Measurements from ENCODE around the gene VCAM1. TPM values are rescaled to one million over a fixed set of nuclear protein-coding genes. Genes with fewer than 3 reads are reported as not detected.
A peak's percentile ranks its signal among the peaks of the same experiment; 100 is the strongest.

VCAM1 gene
- total and polyA plus RNA-seq, 2 of the 4 experiments (the other 2 are of a cell fraction), result 10.1 to 21.1 TPM

DNA sequence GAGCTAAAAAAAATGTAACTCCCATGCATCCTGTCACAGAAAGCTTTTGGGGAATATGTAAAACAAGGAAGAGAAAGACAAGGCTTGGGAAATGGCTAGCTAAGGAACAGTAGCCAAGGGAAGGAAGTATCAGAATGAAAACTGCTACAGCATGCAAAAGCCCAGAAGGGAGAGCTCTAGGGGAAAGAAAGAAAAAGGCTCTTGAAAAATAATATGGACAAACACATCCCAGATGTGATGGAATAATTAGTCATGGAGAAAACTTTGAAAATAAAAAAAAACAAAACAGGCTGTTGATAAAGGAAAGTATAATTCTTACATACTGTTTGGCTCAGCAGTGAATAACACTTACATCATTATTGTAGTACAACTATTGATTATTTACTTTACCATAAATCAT is 47.9 kb upstream of the VCAM1 start:
- H2AFZ ChIP-seq (replicated peaks; ENCODE audit: low read length, poor library complexity), result no peak overlapping the region
- H3K36me3 ChIP-seq (ENCODE audit: control insufficient read depth, insufficient read depth, low read length), result no peaks in the 10 kb centered on the region
- H2BK20ac ChIP-seq (ENCODE audit: low read depth, low read length), result peak overlapping the region; percentile 76
- ChIA-PET CTCF (interaction anchor here (0.7 to 1.9 kb wide), 4 partner anchors 41 to 197 kb away, joined by 3 to 6 read pairs (median 4); no protein-coding TSS in a partner anchor), POLR2A (ENCODE audit: unreplicated experiment) (no interaction called here)
- intact Hi-C loops (cut with micrococcal nuclease), result loop anchor here (1.0 to 5.0 kb wide), 4 partner anchors 36 to 195 kb away; no protein-coding TSS in a partner anchor
- in situ Hi-C loops (cut with MboI; ENCODE audit: low sequenced_read_pairs), result no loop called here
- peak overlapping the region; percentile 34 for H2BK5ac ChIP-seq (ENCODE audit: low read depth, low read length, poor library complexity, severe bottlenecking)
- DNase-seq (peak; percentile 60), ATAC-seq (ENCODE audit: low read depth) (peak; percentile 70)
- no peak overlapping the region for H3K4me2 ChIP-seq (ENCODE audit: low read depth, low read length)
- H4K91ac ChIP-seq (ENCODE audit: insufficient read depth, low read depth, low read length), result no peak overlapping the region; the same call in 1 of the 2 replicates
- H2BK15ac ChIP-seq (ENCODE audit: low read depth, low read length), result peak overlapping the region; percentile 18; the same call in 1 of the 3 replicates
- no peaks in the 10 kb centered on the region for H3K79me1 ChIP-seq (ENCODE audit: low read depth in 1 of 2, low read length in 2 of 2)
- dilution Hi-C loops (cut with HindIII; ENCODE audit: low sequenced_read_pairs, unreplicated experiment), result no loop called here
- H3K23ac ChIP-seq (ENCODE audit: low read depth, low read length), result no peak overlapping the region
- no peaks in the 10 kb centered on the region for H4K20me1 ChIP-seq (ENCODE audit: insufficient read depth, low read length)
- H3K4me1 ChIP-seq (ENCODE audit: control insufficient read depth, insufficient read depth, low read length), result peaks cover 3% of the 10 kb centered on the region
- no TSS peak for BruUV-seq (replicated peaks)
- peak overlapping the region; percentile 58; the same call in 1 of the 2 replicates for H2BK120ac ChIP-seq (ENCODE audit: low read depth, low read length)
- no peak overlapping the region for H3K56ac ChIP-seq (ENCODE audit: extremely low read depth, insufficient read depth, low read length)
- H3K14ac ChIP-seq (replicated peaks; ENCODE audit: low read depth, low read length), result peak overlapping the region; percentile 4; the same call in 1 of the 2 replicates
- H2AK5ac ChIP-seq (ENCODE audit: low read depth, low read length), result no peak overlapping the region
- no peak overlapping the region for H3K4me3 ChIP-seq (ENCODE audit: insufficient read depth, low read depth, low read length)
- H3K9me3 ChIP-seq (ENCODE audit: control insufficient read depth, insufficient read depth, low read length), result peaks cover 4% of the 10 kb centered on the region
- H3K27ac ChIP-seq (ENCODE audit: insufficient read depth, low read length), result no peak overlapping the region
- H3K4ac ChIP-seq (ENCODE audit: low read depth, low read length), result peak overlapping the region; percentile 3; the same call in 1 of the 2 replicates
- H3K18ac ChIP-seq (ENCODE audit: low read depth, low read length), result peak overlapping the region; percentile 6; the same call in 1 of the 2 replicates
- H2AK9ac ChIP-seq (replicated peaks; ENCODE audit: low read depth, low read length, poor library complexity), result no peak overlapping the region
- 0 out of 2 replicates have a peak, but pooled peaks cover 3% of the 10 kb centered on the region for H3K9me1 ChIP-seq (ENCODE audit: insufficient read depth, low read length)
- H3K27me3 ChIP-seq (ENCODE audit: control insufficient read depth, insufficient read depth, low read length), result no peaks in the 10 kb centered on the region
- H3K9ac ChIP-seq (ENCODE audit: low read depth, low read length), result no peak overlapping the region; the same call in 1 of the 2 replicates
- no peak overlapping the region for H4K5ac ChIP-seq (ENCODE audit: low read depth, low read length)
- peak overlapping the region in 1 of 2 experiments; percentile 8; a peak in 1 of 4 replicates for H4K8ac ChIP-seq (ENCODE audit: low read depth in 2 of 2, low read length in 2 of 2)
- no peak; the same call in 1 of the 2 replicates for TF ChIP-seq CTCF (conservative IDR thresholded peaks at IDR 0.05; ENCODE audit: low read depth, low read length)
- no peak for TF ChIP-seq FOS (IDR thresholded peaks at IDR 0.05; ENCODE audit: low read depth, low read length)
- TF ChIP-seq, protein P1, sequence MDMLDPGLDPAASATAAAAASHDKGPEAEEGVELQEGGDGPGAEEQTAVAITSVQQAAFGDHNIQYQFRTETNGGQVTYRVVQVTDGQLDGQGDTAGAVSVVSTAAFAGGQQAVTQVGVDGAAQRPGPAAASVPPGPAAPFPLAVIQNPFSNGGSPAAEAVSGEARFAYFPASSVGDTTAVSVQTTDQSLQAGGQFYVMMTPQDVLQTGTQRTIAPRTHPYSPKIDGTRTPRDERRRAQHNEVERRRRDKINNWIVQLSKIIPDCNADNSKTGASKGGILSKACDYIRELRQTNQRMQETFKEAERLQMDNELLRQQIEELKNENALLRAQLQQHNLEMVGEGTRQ (IDR thresholded peaks at IDR 0.05; ENCODE audit: low read depth, low read length), result no peak
- TF ChIP-seq RAD21 (IDR thresholded peaks at IDR 0.05; ENCODE audit: low read length), result peak; percentile 29; the same call in 1 of the 2 replicates
- TF ChIP-seq POLR2A (IDR thresholded peaks at IDR 0.05; ENCODE audit: low read depth, low read length), result no peak

All from IMR-90 (cell line).